ENCODE data around the gene RPL18A. TPM values are rescaled to one million over a fixed set of nuclear protein-coding genes. Genes with fewer than 3 reads are reported as not detected.

Gene RPL18A
- total RNA-seq, 2 donors from 2014 or later: 1,009 to 1,051 TPM

GRCh38 chr19:17863520-17864182 lies 3.9 kb downstream of the RPL18A start:
- DNase-seq (no peak), ATAC-seq (no peak)
- intact Hi-C loops (cut with DNase I): no loop called here

- DNase-seq (no peak), ATAC-seq (peak in 1 of 2 donors; percentile 2)
- intact Hi-C loops (cut with DNase I): no loop called here
These were observed 5.9 kb downstream of the RPL18A start for GRCh38 chr19:17865364-17866311.

- DNase-seq (no peak), ATAC-seq (no peak)
- intact Hi-C loops (cut with DNase I): no loop called here
These were observed 6.7 kb downstream of the RPL18A start for GRCh38 chr19:17866312-17866963.

- ATAC-seq (no peak), DNase-seq (no peak)
- intact Hi-C loops (cut with DNase I): no loop called here
These were observed 7.3 kb downstream of the RPL18A start for GRCh38 chr19:17866964-17867486.

- intact Hi-C loops (cut with DNase I): no loop called here
- no peak for DNase-seq
- no peak for ATAC-seq
These were observed 9.0 kb downstream of the RPL18A start for GRCh38 chr19:17868669-17869068.

GRCh38 chr19:17869114-17869608 lies 9.5 kb downstream of the RPL18A start:
- intact Hi-C loops (cut with DNase I): no loop called here
- DNase-seq: no peak
- ATAC-seq: no peak

- ATAC-seq: no peak
- intact Hi-C loops (cut with DNase I): loop anchor here in 1 of 2 donors (5.0 kb wide), 1 partner anchor 126 kb away; no protein-coding TSS in a partner anchor
- DNase-seq: no peak
These were observed 11.5 kb downstream of the RPL18A start for GRCh38 chr19:17871032-17871877.

- DNase-seq (no peak), ATAC-seq (no peak)
- intact Hi-C loops (cut with DNase I): loop anchor here in 1 of 2 donors (5.0 kb wide), 1 partner anchor 125 kb away; no protein-coding TSS in a partner anchor
These were observed 12.2 kb downstream of the RPL18A start, which contains the start of gene SLC5A5 for GRCh38 chr19:17871878-17872250. Gene SLC5A5 (plus strand): TSS chr19:17871945. CDS start chr19:17872320, 375 bp downstream.

GRCh38 chr19:17872251-17873001 lies 12.7 kb downstream of the RPL18A start:
- DNase-seq: no peak
- intact Hi-C loops (cut with DNase I): loop anchor here in 1 of 2 donors (5.0 kb wide), 1 partner anchor 125 kb away; no protein-coding TSS in a partner anchor
- no peak for ATAC-seq

- DNase-seq: peak; percentile 43
- intact Hi-C loops (cut with DNase I): loop anchor here in 1 of 2 donors (5.0 kb wide), 1 partner anchor 123 kb away; no protein-coding TSS in a partner anchor
- ATAC-seq: peak; percentile 36 to 62
These were observed 14.4 kb downstream of the RPL18A start for GRCh38 chr19:17873786-17874757.

GRCh38 chr19:17874758-17875135 lies 15.0 kb downstream of the RPL18A start:
- DNase-seq: no peak
- intact Hi-C loops (cut with DNase I): loop anchor here in 1 of 2 donors (5.0 kb wide), 1 partner anchor 123 kb away; no protein-coding TSS in a partner anchor
- no peak for ATAC-seq

GRCh38 chr19:17877696-17878095 lies 18.0 kb downstream of the RPL18A start:
- ATAC-seq (no peak), DNase-seq (no peak)
- intact Hi-C loops (cut with DNase I): no loop called here

GRCh38 chr19:17879466-17879865 lies 19.8 kb downstream of the RPL18A start:
- intact Hi-C loops (cut with DNase I): no loop called here
- ATAC-seq (no peak), DNase-seq (no peak)

- no peak for ATAC-seq
- intact Hi-C loops (cut with DNase I): no loop called here
- DNase-seq: no peak
These were observed 22.0 kb downstream of the RPL18A start for GRCh38 chr19:17881701-17882100.

GRCh38 chr19:17883627-17884410 lies 24.1 kb downstream of the RPL18A start:
- ATAC-seq (no peak), DNase-seq (no peak)
- intact Hi-C loops (cut with DNase I): no loop called here

GRCh38 chr19:17886515-17886914 lies 26.8 kb downstream of the RPL18A start:
- no peak for DNase-seq
- intact Hi-C loops (cut with DNase I): no loop called here
- no peak for ATAC-seq

All from left cardiac atrium (tissue), 4 donors.